WTC11 (cell line): ENCODE data around the gene TM9SF1. TPM values are rescaled to one million over a fixed set of nuclear protein-coding genes. Genes with fewer than 3 reads are reported as not detected.

ENCODE experiments used
- ATAC-seq: fragments of 200-7000 bp; cut with Tn5 transposase; 2 replicates; pipeline ENCODE4 v1.10.0; 2021; ENCODE audit warnings: mild to moderate bottlenecking, moderate library complexity
- CTCF ChIA-PET: fragments of 300-600 bp; sonication (Branson Sonifier 250); formaldehyde crosslinking; loops from one replicate; lab custom pipeline; 2021; ENCODE audit warnings: antibody characterized with exemption; lab: Charles Lee
- POLR2A ChIA-PET: fragments of 350-600 bp; sonication (Branson Sonifier 250); formaldehyde crosslinking; loops from one replicate; lab custom pipeline; 2021; ENCODE audit warnings: antibody characterized with exemption; lab: Charles Lee
- DNase-seq: peaks from one replicate; pipeline ENCODE4 v3.0.0; 2021; ENCODE audit warnings: low spot score
- H3K27ac Mint-ChIP-seq: 2 replicates; pipeline ENCODE4 v1.8.0; 2021; ENCODE audit warnings: mixed read lengths
- H3K27me3 Mint-ChIP-seq: 2 replicates; pipeline ENCODE4 v1.8.0; 2021; ENCODE audit warnings: low read depth, mild to moderate bottlenecking, moderate library complexity, mixed read lengths
- H3K36me3 Mint-ChIP-seq: 2 replicates; pipeline ENCODE4 v1.8.0; 2021; ENCODE audit warnings: mixed read lengths
- H3K4me1 Mint-ChIP-seq: 2 replicates; pipeline ENCODE4 v1.8.0; 2022; ENCODE audit warnings: mixed read lengths
- H3K4me3 Mint-ChIP-seq: 2 replicates; pipeline ENCODE4 v1.8.0; 2021; ENCODE audit warnings: mild to moderate bottlenecking, moderate library complexity, mixed read lengths
- H3K9me3 Mint-ChIP-seq: 2 replicates; pipeline ENCODE4 v1.8.0; 2021; ENCODE audit warnings: mixed read lengths
- ATF2 ChIP-seq: sonication (generic); formaldehyde crosslinking; IDR thresholded peaks from 2 replicates; pipeline ENCODE4 v1.8.1; 2022; ENCODE audit warnings: low read depth, missing genetic modification reagents, borderline replicate concordance
- CREB1 ChIP-seq: sonication (generic); formaldehyde crosslinking; IDR thresholded peaks from 2 replicates; pipeline ENCODE4 v1.8.0; 2023; ENCODE audit warnings: mild to moderate bottlenecking, missing genetic modification reagents
- CREM ChIP-seq: sonication (generic); formaldehyde crosslinking; IDR thresholded peaks from 2 replicates; pipeline ENCODE4 v1.8.1; 2022; ENCODE audit warnings: mild to moderate bottlenecking, missing genetic modification reagents, moderate library complexity
- ETV6 ChIP-seq: sonication (generic); formaldehyde crosslinking; IDR thresholded peaks from 2 replicates; pipeline ENCODE4 v1.8.1; 2022; ENCODE audit warnings: mild to moderate bottlenecking, missing genetic modification reagents
- FOXJ3 ChIP-seq: sonication (generic); formaldehyde crosslinking; IDR thresholded peaks from 2 replicates; pipeline ENCODE4 v1.9.0; 2021; ENCODE audit warnings: missing genetic modification reagents, mild to moderate bottlenecking, borderline replicate concordance
- IRF1 ChIP-seq: sonication (generic); formaldehyde crosslinking; IDR thresholded peaks from 2 replicates; pipeline ENCODE4 v1.8.0; 2023; ENCODE audit warnings: missing genetic modification reagents
- JAZF1 ChIP-seq: fragments of 250-450 bp; sonication (Bioruptor Pico); IDR thresholded peaks from 2 replicates; pipeline ENCODE4 v1.9.0; 2021; ENCODE audit warnings: moderate library complexity, mild to moderate bottlenecking, inconsistent platforms
- JUN ChIP-seq: sonication (generic); formaldehyde crosslinking; IDR thresholded peaks from 2 replicates; pipeline ENCODE4 v1.8.0; 2023; ENCODE audit warnings: mild to moderate bottlenecking, missing genetic modification reagents
- MLX ChIP-seq: sonication (generic); formaldehyde crosslinking; IDR thresholded peaks from 2 replicates; pipeline ENCODE4 v1.8.1; 2023; ENCODE audit warnings: mild to moderate bottlenecking, missing genetic modification reagents, moderate library complexity
- MXD4 ChIP-seq: fragments of 250-450 bp; sonication (Bioruptor Pico); IDR thresholded peaks from 2 replicates; pipeline ENCODE4 v1.8.0; 2021; ENCODE audit warnings: mild to moderate bottlenecking, moderate library complexity, borderline replicate concordance
- MYBL2 ChIP-seq: sonication (generic); formaldehyde crosslinking; IDR thresholded peaks from 2 replicates; pipeline ENCODE4 v1.8.1; 2023; ENCODE audit warnings: mild to moderate bottlenecking, moderate library complexity, missing genetic modification reagents
- NR2C2 ChIP-seq: sonication (generic); formaldehyde crosslinking; IDR thresholded peaks from 2 replicates; pipeline ENCODE4 v1.8.0; 2022; ENCODE audit warnings: mild to moderate bottlenecking, missing genetic modification reagents
- SMAD4 ChIP-seq: sonication (generic); formaldehyde crosslinking; IDR thresholded peaks from 2 replicates; pipeline ENCODE4 v1.8.0; 2022; ENCODE audit warnings: mild to moderate bottlenecking, missing genetic modification reagents
- TEAD1 ChIP-seq: sonication (generic); formaldehyde crosslinking; IDR thresholded peaks from 2 replicates; pipeline ENCODE4 v1.8.0; 2022; ENCODE audit warnings: mild to moderate bottlenecking, missing genetic modification reagents
- USF1 ChIP-seq: sonication (generic); formaldehyde crosslinking; IDR thresholded peaks from 2 replicates; pipeline ENCODE4 v1.8.0; 2022; ENCODE audit warnings: mild to moderate bottlenecking, missing genetic modification reagents
- USF2 ChIP-seq: sonication (generic); formaldehyde crosslinking; IDR thresholded peaks from 2 replicates; pipeline ENCODE4 v1.8.1; 2023; ENCODE audit warnings: mild to moderate bottlenecking, missing genetic modification reagents, moderate library complexity
- ZBTB43 ChIP-seq: sonication (generic); formaldehyde crosslinking; IDR thresholded peaks from 2 replicates; pipeline ENCODE4 v1.8.1; 2023; ENCODE audit warnings: mild to moderate bottlenecking, missing genetic modification reagents
- ZNF232 ChIP-seq: sonication (generic); formaldehyde crosslinking; IDR thresholded peaks from 2 replicates; pipeline ENCODE4 v1.8.0; 2022; ENCODE audit warnings: mild to moderate bottlenecking, missing genetic modification reagents
- ZNF416 ChIP-seq: fragments of 250-450 bp; sonication (Bioruptor Pico); IDR thresholded peaks from 2 replicates; pipeline ENCODE4 v1.9.0; 2021; ENCODE audit warnings: mild to moderate bottlenecking, inconsistent platforms
- total RNA-seq: library from RNA; stranded (reverse); gene quantifications from 3 replicates; pipeline ENCODE4 v1.2.3, GENCODE V29; 2021

Gene TM9SF1
- total RNA-seq, 1 experiment from 2014 or later: 27.9 TPM

GRCh38 chr14:24184104-24184970 lies 10.9 kb downstream of the TM9SF1 start:
- ATAC-seq (no peak), DNase-seq (no peak)
- Mint-ChIP-seq H3K9me3 (no peaks in the 10 kb centered on the region), H3K27me3 (no peaks in the 10 kb centered on the region), H3K4me1 (peaks cover 15% of the 10 kb centered on the region), H3K4me3 (no peak overlapping the region), H3K27ac (no peak overlapping the region), H3K36me3 (peaks cover 42% of the 10 kb centered on the region)
- ChIA-PET CTCF (interaction anchor here (1.0 to 1.2 kb wide), 2 partner anchors 23 to 31 kb away, joined by 3 to 5 read pairs; partner anchors contain the start of genes IRF9 and MDP1), POLR2A (no interaction called here)
- TF ChIP-seq CREM (no peak), NR2C2 (CRISPR knock-in tag) (no peak), IRF1 (CRISPR knock-in tag) (no peak), ZNF416 (CRISPR knock-in tag) (no peak), USF1 (CRISPR knock-in tag) (no peak), JUN (CRISPR knock-in tag) (no peak), MXD4 (no peak), ZBTB43 (CRISPR knock-in tag) (no peak), CREB1 (CRISPR knock-in tag) (no peak), FOXJ3 (CRISPR knock-in tag) (no peak), MLX (CRISPR knock-in tag) (no peak), JAZF1 (CRISPR knock-in tag) (no peak), USF2 (no peak)

GRCh38 chr14:24183014-24183481 lies 12.2 kb downstream of the TM9SF1 start:
- H3K36me3 Mint-ChIP-seq: peaks cover 47% of the 10 kb centered on the region
- H3K9me3 Mint-ChIP-seq: no peaks in the 10 kb centered on the region
- DNase-seq (no peak), ATAC-seq (no peak)
- CTCF ChIA-PET: interaction anchor here (1.0 kb wide), 1 partner anchor 22 kb away, joined by 5 read pairs; the partner anchor contains the start of gene IRF9
- POLR2A ChIA-PET: no interaction called here
- no peak overlapping the region for H3K4me3 Mint-ChIP-seq
- H3K27ac Mint-ChIP-seq: no peak overlapping the region
- peaks cover 9% of the 10 kb centered on the region for H3K4me1 Mint-ChIP-seq
- no peaks in the 10 kb centered on the region for H3K27me3 Mint-ChIP-seq
- no peak for TF ChIP-seq ETV6 (CRISPR knock-in tag)
- TF ChIP-seq ATF2 (CRISPR knock-in tag): no peak
- TF ChIP-seq TEAD1 (CRISPR knock-in tag): no peak
- no peak for TF ChIP-seq SMAD4 (CRISPR knock-in tag)
- no peak for TF ChIP-seq ZNF232 (CRISPR knock-in tag)
- TF ChIP-seq MYBL2 (CRISPR knock-in tag): no peak
